Neural cell (in vitro differentiated cells): ENCODE data around the gene CDH4. TPM values are rescaled to one million over a fixed set of nuclear protein-coding genes. Genes with fewer than 3 reads are reported as not detected.

ENCODE experiments used
- H2AFZ ChIP-seq: fragments of 200-600, 300-800 bp; sonication (generic), shearing (Covaris generic); 2 replicates; pipeline ENCODE4 v1.6.0; 2014; ENCODE audit warnings: low read depth, mild to moderate bottlenecking, antibody characterized with exemption, low read length, moderate library complexity
- H3F3A ChIP-seq: fragments of 200-600 bp; shearing (Covaris generic); 2 replicates; pipeline ENCODE4 v1.6.1; 2016; ENCODE audit warnings: mild to moderate bottlenecking, moderate library complexity, mixed read lengths, antibody characterized with exemption, low read length; ENCODE audit not compliant: insufficient read depth, poor library complexity, severe bottlenecking
- H3K27ac ChIP-seq: fragments of 200-600, 300-800 bp; sonication (generic), shearing (Covaris generic); 2 replicates; pipeline ENCODE4 v1.5.1; 2014; ENCODE audit warnings: mild to moderate bottlenecking, low read length, moderate library complexity
- H3K27me3 ChIP-seq: fragments of 300-800, 200-600 bp; sonication (generic), shearing (Covaris generic); 2 replicates; pipeline ENCODE4 v1.6.0; 2014; ENCODE audit warnings: mild to moderate bottlenecking, low read depth, low read length, moderate library complexity; ENCODE audit not compliant: insufficient read depth
- H3K36me3 ChIP-seq: fragments of 300-800, 200-600 bp; sonication (generic), shearing (Covaris generic); 2 replicates; pipeline ENCODE4 v1.5.1; 2014; ENCODE audit warnings: mild to moderate bottlenecking, antibody characterized with exemption, low read length, moderate library complexity; ENCODE audit not compliant: insufficient read depth
- H3K4me2 ChIP-seq: fragments of 300-800, 200-600 bp; sonication (generic), shearing (Covaris generic); 2 replicates; pipeline ENCODE4 v1.6.0; 2014; ENCODE audit warnings: mild to moderate bottlenecking, low read length
- H3K4me3 ChIP-seq: fragments of 300-800, 200-600 bp; sonication (generic), shearing (Covaris generic); 2 replicates; pipeline ENCODE4 v1.5.1; 2014; ENCODE audit warnings: mild to moderate bottlenecking, low read length, moderate library complexity
- H3K79me2 ChIP-seq: fragments of 200-600 bp; shearing (Covaris generic); replicated peaks from 2 replicates; pipeline ENCODE4 v1.6.0; 2014; ENCODE audit warnings: mild to moderate bottlenecking, low read length, moderate library complexity; ENCODE audit not compliant: insufficient read depth
- H3K9ac ChIP-seq: fragments of 300-800, 200-600 bp; sonication (generic), shearing (Covaris generic); 2 replicates; pipeline ENCODE4 v1.6.1; 2016; ENCODE audit warnings: mild to moderate bottlenecking, low read length, mixed read lengths
- H3K9me2 ChIP-seq: fragments of 200-600 bp; shearing (Covaris generic); 2 replicates; pipeline ENCODE4 v1.6.1; 2016; ENCODE audit warnings: mild to moderate bottlenecking, low read length, mixed read lengths; ENCODE audit not compliant: insufficient read depth
- H3K9me3 ChIP-seq: fragments of 200-600, 300-800 bp; sonication (generic), shearing (Covaris generic); 2 replicates; pipeline ENCODE4 v1.6.1; 2016; ENCODE audit warnings: mild to moderate bottlenecking, mixed run types, low read length, moderate library complexity, mixed read lengths
- H4K20me1 ChIP-seq: fragments of 200-600 bp; shearing (Covaris generic); 2 replicates; pipeline ENCODE4 v1.6.1; 2016; ENCODE audit warnings: mild to moderate bottlenecking, mixed run types; ENCODE audit not compliant: insufficient read depth
- EP300 ChIP-seq: fragments of 450-650 bp; conservative IDR thresholded peaks from 2 replicates; pipeline ENCODE4 v1.6.1; 2014; ENCODE audit warnings: antibody characterized with exemption, mild to moderate bottlenecking, moderate library complexity; ENCODE audit not compliant: poor library complexity, severe bottlenecking
- EZH2 ChIP-seq: fragments of 200-600, 300-800 bp; shearing (Covaris generic), sonication (generic); IDR thresholded peaks from 2 replicates; pipeline ENCODE4 v1.6.1; 2014; ENCODE audit warnings: antibody characterized with exemption, low read length, borderline replicate concordance, mild to moderate bottlenecking; ENCODE audit not compliant: insufficient read depth, poor library complexity, severe bottlenecking
- MXI1 ChIP-seq: fragments of 450-650 bp; conservative IDR thresholded peaks from 2 replicates; pipeline ENCODE4 v1.6.1; 2014; ENCODE audit warnings: antibody characterized with exemption, mild to moderate bottlenecking; ENCODE audit not compliant: poor library complexity, severe bottlenecking
- POLR2AphosphoS5 ChIP-seq: IDR thresholded peaks from 2 replicates; pipeline ENCODE4 v1.6.1; 2012
- RAD21 ChIP-seq: fragments of 450-650 bp; conservative IDR thresholded peaks from 2 replicates; pipeline ENCODE4 v1.6.1; 2014; ENCODE audit warnings: antibody characterized with exemption, mild to moderate bottlenecking, moderate library complexity
- SMC3 ChIP-seq: fragments of 450-650 bp; conservative IDR thresholded peaks from 2 replicates; pipeline ENCODE4 v1.6.1; 2014; ENCODE audit warnings: antibody characterized with exemption, mild to moderate bottlenecking, moderate library complexity; ENCODE audit not compliant: poor library complexity
- TAF1 ChIP-seq: IDR thresholded peaks from 2 replicates; pipeline ENCODE4 v1.6.1; 2012; ENCODE audit warnings: low read depth
- polyA plus RNA-seq: library from polyadenylated mRNA; depleted of rRNA; stranded (reverse); fragments of >200 nt; gene quantifications from 2 replicates; pipeline ENCODE4 v1.2.3, GENCODE V29; 2014
- TF ChIP-seq, protein P1 (sequence below): IDR thresholded peaks from 2 replicates; pipeline ENCODE4 v1.6.1; 2012; ENCODE audit warnings: borderline replicate concordance
- TF ChIP-seq, protein P2 (sequence below): fragments of 450-650 bp; IDR thresholded peaks from 2 replicates; pipeline ENCODE4 v1.5.1; 2014; ENCODE audit warnings: antibody characterized with exemption, mild to moderate bottlenecking, moderate library complexity; ENCODE audit not compliant: poor library complexity, severe bottlenecking

CDH4 gene
- polyA plus RNA-seq, 1 donor from 2014 or later, result 24.6 TPM

DNA sequence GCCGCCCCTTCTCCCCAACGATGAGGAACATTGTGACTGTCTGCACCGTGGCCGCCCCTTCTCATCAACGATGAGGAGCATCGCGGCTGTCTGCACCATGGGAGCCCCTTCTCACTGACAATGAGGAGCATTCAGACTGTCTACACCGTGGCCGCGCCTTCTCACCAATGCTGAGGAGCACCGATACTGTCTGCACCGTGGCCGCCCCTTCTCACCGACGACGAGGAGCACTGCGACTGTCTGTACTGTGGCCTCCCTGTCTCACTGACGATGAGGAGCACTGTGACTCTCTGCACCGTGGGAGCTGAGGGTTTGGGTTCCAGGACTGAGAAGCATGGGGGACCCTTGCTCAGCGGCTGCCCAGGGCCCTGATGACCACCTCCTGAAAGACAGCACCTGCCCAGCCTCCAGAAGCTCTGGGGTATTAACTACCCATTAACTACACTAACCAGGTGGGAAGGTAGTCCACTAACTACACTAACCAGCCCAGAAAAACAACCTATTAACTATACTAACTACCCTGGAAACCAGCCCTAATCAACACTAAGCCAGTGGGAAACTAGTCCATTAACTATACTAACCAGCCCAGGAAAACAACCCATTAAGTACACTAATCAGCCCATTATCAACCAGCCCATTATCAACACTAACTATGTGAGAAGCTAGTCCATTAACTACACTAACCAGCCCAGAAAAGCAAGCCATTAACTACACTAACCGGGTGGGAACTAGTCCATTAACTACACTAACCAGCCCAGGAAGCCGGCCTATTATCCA lies 696.7 kb downstream of the CDH4 start:
- H2AFZ ChIP-seq, result no peak overlapping the region
- TF ChIP-seq TAF1 (no peak), RAD21 (no peak), EP300 (no peak), MXI1 (no peak), POLR2AphosphoS5 (no peak), EZH2 (no peak), SMC3 (no peak)
- TF ChIP-seq, protein P1, sequence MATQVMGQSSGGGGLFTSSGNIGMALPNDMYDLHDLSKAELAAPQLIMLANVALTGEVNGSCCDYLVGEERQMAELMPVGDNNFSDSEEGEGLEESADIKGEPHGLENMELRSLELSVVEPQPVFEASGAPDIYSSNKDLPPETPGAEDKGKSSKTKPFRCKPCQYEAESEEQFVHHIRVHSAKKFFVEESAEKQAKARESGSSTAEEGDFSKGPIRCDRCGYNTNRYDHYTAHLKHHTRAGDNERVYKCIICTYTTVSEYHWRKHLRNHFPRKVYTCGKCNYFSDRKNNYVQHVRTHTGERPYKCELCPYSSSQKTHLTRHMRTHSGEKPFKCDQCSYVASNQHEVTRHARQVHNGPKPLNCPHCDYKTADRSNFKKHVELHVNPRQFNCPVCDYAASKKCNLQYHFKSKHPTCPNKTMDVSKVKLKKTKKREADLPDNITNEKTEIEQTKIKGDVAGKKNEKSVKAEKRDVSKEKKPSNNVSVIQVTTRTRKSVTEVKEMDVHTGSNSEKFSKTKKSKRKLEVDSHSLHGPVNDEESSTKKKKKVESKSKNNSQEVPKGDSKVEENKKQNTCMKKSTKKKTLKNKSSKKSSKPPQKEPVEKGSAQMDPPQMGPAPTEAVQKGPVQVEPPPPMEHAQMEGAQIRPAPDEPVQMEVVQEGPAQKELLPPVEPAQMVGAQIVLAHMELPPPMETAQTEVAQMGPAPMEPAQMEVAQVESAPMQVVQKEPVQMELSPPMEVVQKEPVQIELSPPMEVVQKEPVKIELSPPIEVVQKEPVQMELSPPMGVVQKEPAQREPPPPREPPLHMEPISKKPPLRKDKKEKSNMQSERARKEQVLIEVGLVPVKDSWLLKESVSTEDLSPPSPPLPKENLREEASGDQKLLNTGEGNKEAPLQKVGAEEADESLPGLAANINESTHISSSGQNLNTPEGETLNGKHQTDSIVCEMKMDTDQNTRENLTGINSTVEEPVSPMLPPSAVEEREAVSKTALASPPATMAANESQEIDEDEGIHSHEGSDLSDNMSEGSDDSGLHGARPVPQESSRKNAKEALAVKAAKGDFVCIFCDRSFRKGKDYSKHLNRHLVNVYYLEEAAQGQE, result no peak
- TF ChIP-seq, protein P2, sequence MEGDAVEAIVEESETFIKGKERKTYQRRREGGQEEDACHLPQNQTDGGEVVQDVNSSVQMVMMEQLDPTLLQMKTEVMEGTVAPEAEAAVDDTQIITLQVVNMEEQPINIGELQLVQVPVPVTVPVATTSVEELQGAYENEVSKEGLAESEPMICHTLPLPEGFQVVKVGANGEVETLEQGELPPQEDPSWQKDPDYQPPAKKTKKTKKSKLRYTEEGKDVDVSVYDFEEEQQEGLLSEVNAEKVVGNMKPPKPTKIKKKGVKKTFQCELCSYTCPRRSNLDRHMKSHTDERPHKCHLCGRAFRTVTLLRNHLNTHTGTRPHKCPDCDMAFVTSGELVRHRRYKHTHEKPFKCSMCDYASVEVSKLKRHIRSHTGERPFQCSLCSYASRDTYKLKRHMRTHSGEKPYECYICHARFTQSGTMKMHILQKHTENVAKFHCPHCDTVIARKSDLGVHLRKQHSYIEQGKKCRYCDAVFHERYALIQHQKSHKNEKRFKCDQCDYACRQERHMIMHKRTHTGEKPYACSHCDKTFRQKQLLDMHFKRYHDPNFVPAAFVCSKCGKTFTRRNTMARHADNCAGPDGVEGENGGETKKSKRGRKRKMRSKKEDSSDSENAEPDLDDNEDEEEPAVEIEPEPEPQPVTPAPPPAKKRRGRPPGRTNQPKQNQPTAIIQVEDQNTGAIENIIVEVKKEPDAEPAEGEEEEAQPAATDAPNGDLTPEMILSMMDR, result no peak
- no peaks in the 10 kb centered on the region for H3F3A ChIP-seq
- H3K9me3 ChIP-seq, result no peaks in the 10 kb centered on the region
- no peaks in the 10 kb centered on the region for H3K36me3 ChIP-seq
- H3K9ac ChIP-seq, result no peak overlapping the region
- H4K20me1 ChIP-seq, result no peaks in the 10 kb centered on the region
- H3K79me2 ChIP-seq, result no peaks in the 10 kb centered on the region
- no peaks in the 10 kb centered on the region for H3K27me3 ChIP-seq
- H3K9me2 ChIP-seq, result no peaks in the 10 kb centered on the region
- H3K4me3 ChIP-seq, result no peak overlapping the region
- H3K4me2 ChIP-seq, result no peak overlapping the region
- no peak overlapping the region for H3K27ac ChIP-seq

DNA sequence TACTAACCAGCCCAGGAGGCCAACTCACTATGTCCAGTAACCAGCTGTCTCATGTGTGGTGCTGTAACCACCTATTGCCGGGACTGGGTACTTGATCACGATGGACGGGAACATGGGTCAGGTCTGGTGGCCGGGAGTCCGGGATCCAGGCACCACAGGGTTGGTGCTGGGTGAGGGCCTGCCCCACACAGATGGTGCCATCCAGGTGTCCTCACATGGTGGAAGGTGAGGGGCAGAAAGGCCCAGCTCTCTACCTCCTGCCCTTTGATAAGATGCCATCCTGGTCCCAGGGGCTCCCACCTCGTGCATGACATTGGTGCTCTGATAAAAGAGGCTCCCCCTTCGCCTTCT lies 697.3 kb downstream of the CDH4 start:
- Histone ChIP-seq H3K27ac (no peak overlapping the region), H3K4me2 (no peak overlapping the region), H3K4me3 (no peak overlapping the region), H3K36me3 (no peaks in the 10 kb centered on the region), H3K79me2 (no peaks in the 10 kb centered on the region), H2AFZ (no peak overlapping the region), H3K27me3 (no peaks in the 10 kb centered on the region), H3K9me3 (no peaks in the 10 kb centered on the region), H3K9me2 (no peaks in the 10 kb centered on the region), H3F3A (no peaks in the 10 kb centered on the region), H4K20me1 (no peaks in the 10 kb centered on the region), H3K9ac (no peak overlapping the region)
- TF ChIP-seq RAD21, result no peak
- no peak for TF ChIP-seq EP300
- TF ChIP-seq, protein P2, result no peak
- TF ChIP-seq POLR2AphosphoS5, result no peak
